ENCODE measurements around the gene AMBRA1. TPM values are rescaled to one million over a fixed set of nuclear protein-coding genes. Genes with fewer than 3 reads are reported as not detected.

The AMBRA1 gene
- total RNA-seq, 1 donor: 23.7 TPM

- no peak for DNase-seq (ENCODE audit: low read depth)
Measured at GRCh38 chr11:46387919-46388618, 205.8 kb downstream of the AMBRA1 start.

GRCh38 chr11:46387456-46387855, 206.4 kb downstream of the AMBRA1 start:
- no peak for TF ChIP-seq CTCF (IDR thresholded peaks at IDR 0.05; ENCODE audit: insufficient read depth, low read depth, low read length)
- DNase-seq (ENCODE audit: low read depth): no peak
- H3K4me3 ChIP-seq (ENCODE audit: low read depth, low read length): no peak overlapping the region

More at GRCh38 chr11:46387919-46388618, 205.8 kb downstream of the AMBRA1 start:
- H3K4me3 ChIP-seq (ENCODE audit: low read depth, low read length): no peak overlapping the region
- TF ChIP-seq CTCF (IDR thresholded peaks at IDR 0.05; ENCODE audit: insufficient read depth, low read depth, low read length): no peak

GRCh38 chr11:46386674-46387073, 207.1 kb downstream of the AMBRA1 start:
- no peak for TF ChIP-seq CTCF (IDR thresholded peaks at IDR 0.05; ENCODE audit: insufficient read depth, low read depth, low read length)
- H3K4me3 ChIP-seq (ENCODE audit: low read depth, low read length): no peak overlapping the region
- no peak for DNase-seq (ENCODE audit: low read depth)

DNA sequence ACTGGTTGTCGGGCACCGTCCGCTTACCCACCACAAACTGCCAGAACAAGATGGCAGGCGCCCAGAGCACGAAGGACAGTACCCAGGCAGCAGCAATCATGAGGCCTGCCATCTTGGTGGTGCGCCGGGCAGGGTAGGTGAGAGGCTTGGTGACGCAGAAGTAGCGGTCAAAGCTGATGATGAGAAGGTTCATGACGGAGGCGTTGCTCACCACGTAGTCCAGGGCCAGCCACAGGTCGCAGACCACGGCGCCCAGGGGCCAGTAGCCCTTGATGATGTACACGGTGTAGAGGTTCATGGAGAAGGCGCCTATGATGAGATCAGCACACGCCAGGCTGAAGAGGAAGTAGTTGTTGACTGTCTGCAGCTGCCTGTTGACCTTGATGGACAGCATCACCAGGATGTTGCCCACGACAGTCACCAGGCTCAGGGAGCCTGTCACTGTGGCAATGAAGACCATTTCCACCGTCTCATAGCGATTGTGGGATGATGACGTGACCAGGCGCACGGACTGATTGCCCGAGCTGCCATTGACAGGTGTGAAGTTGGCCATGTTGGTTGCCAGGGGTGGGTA, 207.7 kb downstream of the AMBRA1 start:
- no peak for TF ChIP-seq CTCF (IDR thresholded peaks at IDR 0.05; ENCODE audit: insufficient read depth, low read depth, low read length)
- DNase-seq (ENCODE audit: low read depth): no peak

GRCh38 chr11:46385169-46386004, 208.4 kb downstream of the AMBRA1 start:
- H3K4me3 ChIP-seq (ENCODE audit: low read depth, low read length): no peak overlapping the region
- no peak for TF ChIP-seq CTCF (IDR thresholded peaks at IDR 0.05; ENCODE audit: insufficient read depth, low read depth, low read length)
- DNase-seq (ENCODE audit: low read depth): no peak

More for the DNA sequence above, 207.7 kb downstream of the AMBRA1 start:
- no peak overlapping the region for H3K4me3 ChIP-seq (ENCODE audit: low read depth, low read length)

DNA sequence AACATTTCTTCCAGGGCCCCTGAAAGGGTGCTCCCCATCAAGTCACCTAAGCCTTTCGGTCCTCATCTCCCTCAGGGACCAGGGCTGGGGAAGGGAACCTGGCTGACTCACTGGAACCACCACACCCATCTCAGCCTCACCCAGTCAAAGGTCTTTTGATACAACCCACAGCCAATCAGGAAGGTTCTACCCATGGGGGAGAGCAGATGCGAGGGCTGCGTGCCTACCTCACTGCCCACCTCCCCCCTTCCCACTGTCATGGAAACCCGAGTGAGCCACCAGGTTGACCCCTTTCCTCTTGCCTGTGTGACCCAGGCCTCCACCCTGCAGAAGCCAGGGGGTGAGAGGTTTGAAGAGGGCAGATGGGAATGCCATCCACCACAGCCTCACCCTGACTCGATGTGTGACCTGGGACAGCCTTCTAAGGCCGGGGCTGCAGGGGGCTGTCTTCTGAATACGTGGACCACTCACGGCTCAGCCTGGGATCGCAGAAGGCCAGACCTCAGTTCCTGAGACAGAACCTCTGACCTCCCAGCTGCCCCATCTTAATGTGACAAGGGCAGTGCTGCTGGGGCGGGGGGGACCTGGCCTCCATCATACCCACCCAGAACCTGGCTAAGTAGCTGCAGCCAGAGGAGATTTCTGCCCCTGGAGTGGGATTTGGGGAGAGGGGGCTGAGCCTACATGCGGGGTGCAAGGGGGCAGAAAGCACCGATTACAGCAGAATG, 209.7 kb downstream of the AMBRA1 start:
- H3K4me3 ChIP-seq (ENCODE audit: low read depth, low read length): no peak overlapping the region
- TF ChIP-seq CTCF (IDR thresholded peaks at IDR 0.05; ENCODE audit: insufficient read depth, low read depth, low read length): no peak
- no peak for DNase-seq (ENCODE audit: low read depth)

Data from fibroblast of villous mesenchyme (primary cell).